Activated CD4-positive, alpha-beta T cell treated with anti-CD3 and anti-CD28 coated beads, Interleukin-2, amount 50 U/mL, for 48 hours (primary cell): Measurements from ENCODE around the gene HGF.
"Not testable (repeated sequence)": the region's sequence is repeated elsewhere in the genome, so short reads cannot be mapped to it uniquely, and the experiment has no call there.

ENCODE experiments used
- DNase-seq, 2 experiments: peaks; one replicate each; pipeline ENCODE4 v3.0.0-alpha.2; 2020

HGF gene

DNA sequence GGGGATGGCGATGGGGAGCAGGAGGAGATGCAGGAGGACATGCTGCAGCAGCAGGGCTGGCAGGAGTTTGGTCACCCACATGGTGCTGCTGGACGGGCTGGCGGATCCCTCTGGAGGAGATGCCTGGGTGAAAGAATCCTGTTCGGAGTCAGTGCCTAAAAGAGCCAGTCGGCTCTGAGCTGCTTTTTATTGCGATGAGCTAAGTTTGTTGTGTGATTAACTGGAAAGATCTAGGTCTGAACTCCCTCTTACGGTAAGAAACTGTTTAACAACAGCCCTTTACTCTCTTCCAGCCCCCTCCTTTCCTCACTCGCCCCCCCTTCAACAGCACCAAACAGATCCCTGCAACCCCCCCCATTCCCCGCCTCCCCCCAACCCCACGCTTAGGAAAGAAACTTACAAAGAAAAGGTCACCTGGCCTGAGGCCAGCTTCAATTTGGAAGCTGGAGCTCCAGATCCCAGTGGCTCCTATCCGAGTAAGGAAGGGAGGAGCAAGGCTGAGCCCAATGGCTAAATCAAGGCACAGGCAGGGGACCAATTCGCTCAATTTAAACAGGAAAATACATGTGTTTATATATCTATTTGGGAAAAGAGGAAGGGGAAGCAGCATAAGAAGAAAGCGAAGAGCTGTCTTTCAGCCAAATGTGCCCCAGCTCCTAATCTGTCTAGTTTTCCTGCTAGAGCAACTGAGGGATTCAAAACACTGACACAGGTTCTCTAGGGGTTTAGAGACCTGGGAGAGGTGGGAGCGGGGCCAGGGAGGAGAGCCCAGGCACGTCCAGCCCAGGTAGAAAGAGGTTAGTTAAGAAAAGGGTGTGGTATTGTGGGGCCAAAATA lies at the start of gene HGF:
Gene HGF, minus strand, starts transcription at position 157 of the 837 bp plus-strand sequence. Its CDS starts 76 bp downstream, at position 81.
- no peak for DNase-seq

DNA sequence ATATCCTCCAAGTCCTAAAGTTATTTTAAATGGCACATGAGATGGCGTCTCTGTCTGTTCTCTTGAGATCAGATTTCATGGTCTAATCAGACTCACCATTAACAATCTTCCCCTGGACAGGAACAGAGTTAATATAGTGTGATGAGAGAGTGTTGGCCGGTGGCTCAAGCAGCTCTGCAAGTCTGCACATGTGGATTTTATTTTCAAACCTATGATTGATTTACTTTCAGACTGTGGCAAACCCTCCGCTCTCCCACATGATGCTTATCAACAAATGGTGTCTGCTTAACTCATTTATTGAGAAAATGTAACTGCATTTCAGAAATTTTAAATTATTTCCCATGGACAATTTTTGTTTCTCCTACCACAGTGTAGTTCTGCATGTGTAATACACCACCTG lies 46.5 kb upstream of the HGF start:
- DNase-seq = no peak

DNA sequence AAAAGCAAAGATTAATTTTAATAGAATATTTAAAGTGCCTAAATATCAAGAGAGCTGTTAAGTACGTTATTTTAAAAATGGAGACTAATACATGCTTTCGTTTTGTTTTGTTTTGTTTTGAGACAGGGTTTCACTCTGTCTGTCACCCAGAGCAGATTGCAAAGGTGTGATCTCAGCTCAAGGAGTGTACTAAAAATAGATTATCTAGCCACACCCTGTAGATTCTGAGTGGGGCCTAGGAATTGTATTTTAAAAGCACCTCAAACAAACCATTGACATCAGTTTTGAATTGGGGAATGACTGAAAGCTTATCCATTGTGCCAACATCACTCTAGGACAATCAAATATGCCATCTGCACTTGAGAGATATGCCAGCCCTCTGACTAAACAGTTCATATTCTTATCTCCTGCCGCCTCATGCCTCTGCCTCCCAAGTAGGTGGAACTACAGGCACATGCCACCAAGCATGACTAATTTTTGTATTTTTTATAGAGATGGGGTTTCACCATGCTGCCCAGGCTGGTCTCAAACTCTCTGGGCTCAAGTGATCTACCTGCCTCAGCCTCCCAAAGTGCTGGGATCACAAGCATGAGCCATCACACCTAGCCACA lies 43.1 kb upstream of the HGF start:
- DNase-seq = not testable (repeated sequence)

DNA sequence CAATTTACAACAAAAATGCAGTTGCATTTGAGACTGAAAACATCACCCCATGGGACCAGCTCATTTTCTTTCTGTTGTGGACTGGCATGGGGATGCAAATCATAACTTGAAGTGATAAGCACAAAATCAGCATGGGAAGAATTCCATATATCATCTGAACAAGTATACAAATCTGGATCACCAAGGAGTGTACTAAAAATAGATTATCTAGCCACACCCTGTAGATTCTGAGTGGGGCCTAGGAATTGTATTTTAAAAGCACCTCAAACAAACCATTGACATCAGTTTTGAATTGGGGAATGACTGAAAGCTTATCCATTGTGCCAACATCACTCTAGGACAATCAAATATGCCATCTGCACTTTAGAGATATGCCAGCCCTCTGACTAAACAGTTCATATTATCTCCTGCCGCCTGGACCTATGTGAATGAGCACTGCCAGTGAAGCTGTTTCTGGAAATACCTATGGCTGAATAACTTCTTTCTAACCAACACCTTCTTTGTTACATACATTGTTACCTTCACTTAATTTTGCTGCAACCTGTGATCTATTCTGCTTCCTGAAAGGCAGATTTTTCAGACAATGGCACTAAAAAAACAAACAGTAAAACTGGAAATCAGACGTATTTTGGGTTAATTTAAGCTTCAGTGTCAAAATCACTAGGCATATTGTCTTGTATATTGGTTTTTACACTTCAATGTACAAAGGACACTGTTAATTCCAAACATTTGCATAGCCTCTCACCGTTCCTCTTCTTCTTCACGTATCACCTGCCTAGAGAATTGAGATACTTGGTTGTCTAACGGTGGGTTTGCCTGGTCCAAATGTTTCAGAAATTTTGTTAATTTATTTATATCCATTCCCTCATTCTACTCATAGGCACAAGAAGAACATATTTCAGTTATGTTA lies 42.4 kb upstream of the HGF start:
- DNase-seq = no peak

DNA sequence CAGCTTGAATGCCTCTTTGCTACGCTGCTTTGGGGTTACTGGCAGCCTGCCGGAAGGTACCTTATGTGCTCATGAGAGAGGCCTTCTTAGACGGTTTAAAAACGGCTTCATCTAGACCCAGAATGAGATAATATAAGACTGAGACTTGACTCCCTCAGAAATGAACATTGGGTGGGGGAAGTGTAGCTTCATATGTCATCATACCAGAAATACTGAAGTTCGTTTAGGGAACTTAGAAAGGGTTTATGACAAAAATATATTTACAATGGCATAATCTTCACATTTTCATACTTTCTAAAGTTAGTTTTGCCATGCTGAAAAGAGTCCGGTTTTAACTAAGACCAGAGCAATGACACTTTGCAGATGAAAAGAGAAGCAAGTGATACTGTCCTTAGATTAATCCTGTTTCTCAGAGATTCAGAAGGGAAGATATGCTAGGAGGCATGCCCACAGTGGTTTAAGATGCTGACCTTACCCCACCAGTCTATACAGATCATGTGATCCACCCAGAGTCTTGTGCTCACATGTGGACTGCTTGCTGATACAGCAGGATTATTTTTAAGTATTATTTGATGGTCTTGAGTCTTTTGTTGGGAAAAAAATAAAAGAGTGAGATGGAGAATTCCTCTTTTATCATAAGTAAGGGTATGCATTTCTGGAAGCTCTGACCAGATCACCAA lies 40.8 kb upstream of the HGF start:
- DNase-seq = no peak

DNA sequence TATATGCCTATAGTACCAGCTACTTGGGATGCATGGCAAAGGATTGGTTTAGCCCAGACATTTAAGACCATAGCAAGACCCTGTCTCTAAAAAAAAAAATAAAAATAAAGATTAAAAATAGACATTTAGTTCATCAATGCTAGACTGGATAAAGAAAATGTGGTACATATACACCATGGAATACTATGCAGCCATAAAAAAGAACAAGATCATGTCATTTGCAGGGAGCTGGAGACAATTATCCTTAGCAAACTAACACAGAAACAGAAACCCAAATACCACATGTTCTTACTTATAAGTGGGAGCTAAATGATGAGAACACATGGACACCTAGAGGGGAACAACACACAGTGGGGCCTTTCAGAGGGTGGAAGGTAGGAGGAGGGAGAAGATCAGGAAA lies 38.5 kb upstream of the HGF start:
- DNase-seq = not testable (repeated sequence)

DNA sequence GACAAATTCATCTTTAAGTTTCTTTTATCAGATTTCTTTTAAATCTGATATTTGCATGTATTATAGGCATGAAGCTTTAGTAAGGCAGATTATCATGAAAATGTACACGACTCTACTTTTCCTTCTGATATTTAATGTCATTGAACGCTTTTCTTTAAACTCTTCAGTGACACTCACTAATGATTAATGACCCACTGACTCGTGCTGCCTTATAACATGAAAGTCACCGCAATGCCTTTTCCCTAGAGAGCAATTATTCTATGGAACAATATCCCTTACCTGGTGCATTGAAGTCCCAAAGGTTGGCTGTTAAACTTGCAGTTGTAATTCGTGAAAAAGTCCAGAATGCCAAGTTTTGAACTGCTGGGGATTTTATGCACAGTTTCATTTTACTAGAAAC lies 33.4 kb upstream of the HGF start:
- DNase-seq = no peak

DNA sequence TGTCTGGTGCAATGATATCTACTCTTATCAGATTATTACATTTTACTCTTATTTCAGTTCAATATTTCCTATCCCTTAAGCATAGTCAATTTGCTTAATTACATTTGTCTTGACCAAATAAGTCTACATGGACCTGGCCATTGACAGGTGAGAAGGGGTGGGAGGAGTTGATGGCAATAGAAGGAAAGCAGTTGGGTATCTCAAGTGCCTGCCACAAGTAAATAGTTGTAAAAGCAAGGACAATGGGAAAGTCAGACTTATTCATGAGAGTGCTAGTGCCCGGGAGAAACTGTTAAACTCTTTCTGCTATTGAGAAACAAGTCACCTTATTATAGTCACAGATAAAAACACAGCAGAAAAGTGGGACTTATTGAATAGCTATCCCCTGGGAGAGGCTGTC lies 32.4 kb upstream of the HGF start:
- DNase-seq = no peak

DNA sequence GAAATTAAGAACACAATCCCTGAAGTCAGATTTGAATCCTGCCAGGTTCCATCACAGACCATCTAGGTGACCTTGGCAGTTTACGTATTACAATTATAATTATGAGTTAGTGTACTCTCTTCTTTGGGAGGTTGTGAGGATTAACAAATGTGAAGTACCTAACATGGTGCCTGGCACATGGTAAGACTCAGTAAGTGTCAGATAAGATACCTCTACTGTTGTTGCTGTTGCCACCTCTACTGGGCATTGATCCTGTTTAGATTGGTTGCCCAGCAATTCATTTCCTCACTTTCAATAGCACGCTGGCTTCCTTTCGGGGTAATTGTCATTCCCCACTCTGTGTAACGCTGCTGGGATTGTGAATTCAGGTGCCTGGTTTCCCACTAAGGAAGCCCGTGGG lies 31.7 kb upstream of the HGF start:
- no peak for DNase-seq

DNA sequence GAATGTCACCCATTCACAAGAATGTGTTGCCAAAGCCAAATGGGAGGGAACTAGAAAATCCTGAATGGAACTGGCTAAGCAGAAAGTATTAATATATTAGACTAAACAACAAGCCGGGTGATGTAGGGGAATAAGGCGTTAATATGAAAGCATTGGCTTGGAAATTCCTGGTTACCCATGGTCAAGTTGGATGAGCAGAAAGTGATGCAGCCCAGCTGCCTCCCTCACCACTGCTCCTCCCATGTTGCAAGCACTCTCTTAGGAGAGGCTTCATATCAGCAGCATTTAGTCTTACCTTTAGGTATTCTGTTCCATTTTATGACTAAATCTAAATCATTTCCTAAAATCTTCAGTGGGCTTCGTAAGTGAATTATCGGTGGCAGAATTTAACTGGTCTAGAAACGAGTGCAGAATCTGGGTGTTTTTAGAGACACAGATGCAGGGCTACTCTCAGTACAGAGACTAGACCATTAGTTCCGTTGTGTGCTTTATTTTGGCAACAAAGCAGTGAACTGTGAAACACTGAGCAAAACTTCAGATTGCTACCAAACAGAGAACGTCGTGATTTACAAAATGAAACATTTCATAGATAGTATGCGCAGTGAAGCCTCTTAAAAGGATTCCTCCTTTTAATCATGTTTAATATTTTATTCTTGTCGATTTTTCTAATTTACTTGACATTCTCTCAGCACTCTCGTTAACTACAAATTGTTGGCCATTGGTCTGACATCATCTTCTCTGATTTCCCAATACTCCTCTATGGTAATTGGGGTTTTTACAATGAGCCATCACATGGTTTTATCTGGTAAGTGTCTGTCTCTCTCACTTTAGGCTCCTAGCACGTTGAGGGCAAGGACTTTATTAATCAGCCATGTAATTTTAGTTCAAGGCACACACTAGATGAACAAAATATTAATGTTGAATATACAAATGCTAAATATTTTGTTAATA lies 22.0 kb upstream of the HGF start:
- no peak for DNase-seq

DNA sequence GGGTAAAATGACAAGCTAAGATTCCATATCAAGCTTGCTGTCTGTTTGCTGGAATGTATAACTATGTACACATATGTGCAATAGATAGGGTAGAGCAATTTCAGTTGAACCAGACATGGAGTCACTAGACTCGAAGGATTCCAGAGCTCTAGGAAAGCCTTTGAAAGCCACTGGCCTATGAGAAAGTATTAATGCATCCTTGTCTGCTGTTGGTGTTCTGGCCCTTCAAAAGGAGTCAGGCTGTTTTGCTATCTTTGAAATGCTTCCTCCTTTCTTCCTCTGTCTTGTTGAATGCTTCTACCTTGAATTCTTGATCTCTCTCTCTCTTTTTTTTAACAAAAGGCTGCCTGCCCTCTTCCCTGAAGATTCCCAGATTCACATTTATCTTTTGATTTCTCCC lies 20.8 kb upstream of the HGF start:
- DNase-seq = no peak

DNA sequence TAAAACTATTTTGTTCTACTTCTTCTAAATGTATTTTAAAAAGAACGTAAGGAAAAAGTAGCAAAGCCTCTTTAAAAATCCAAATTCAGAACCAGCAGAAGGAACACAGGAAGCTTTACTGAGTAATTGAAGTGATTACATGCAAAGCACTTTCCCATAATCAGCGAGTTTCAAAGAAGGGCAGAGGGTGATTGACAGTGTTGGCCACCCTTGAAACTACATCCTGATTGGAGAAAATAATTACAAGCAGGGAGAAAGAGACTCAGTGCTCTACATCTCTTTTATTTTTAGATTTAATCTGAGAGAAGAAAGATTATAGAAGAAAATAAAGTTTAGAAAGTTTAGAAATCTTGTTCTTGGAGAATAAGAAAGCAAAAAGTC lies 20.3 kb upstream of the HGF start:
- no peak for DNase-seq

DNA sequence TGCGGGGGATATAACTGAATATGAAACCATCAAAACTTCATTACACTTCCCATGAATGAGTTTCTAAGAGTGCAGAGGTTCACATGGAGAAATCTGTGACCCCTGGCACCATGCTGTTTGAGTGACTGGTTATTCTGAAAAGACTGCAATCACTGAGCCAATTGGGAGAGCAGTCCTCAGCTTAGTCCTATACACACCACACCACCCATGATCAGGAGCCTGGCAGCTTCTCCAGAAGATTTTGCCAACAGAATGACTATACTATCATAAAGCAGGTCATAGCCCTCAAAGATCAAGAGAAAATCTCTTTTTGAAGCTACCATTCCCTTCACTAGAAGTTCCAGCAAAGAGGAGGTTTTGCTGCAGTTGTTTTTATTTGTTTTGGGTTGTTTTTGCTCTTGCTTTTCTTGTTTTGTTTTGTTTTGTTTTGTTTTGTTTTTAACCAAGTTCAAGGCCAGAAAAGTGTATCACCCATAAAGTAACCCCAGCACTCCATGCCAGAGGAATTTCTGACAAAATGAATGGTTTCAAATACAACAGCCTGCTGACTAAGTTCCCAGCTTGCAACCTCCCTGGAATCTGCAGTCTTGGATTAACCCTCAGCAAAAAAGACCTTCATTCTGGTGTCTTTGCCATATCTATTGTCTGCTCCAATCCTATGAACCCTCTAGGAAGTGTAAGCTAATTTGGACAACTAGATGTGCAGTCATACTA lies 19.7 kb upstream of the HGF start:
- DNase-seq = no peak

DNA sequence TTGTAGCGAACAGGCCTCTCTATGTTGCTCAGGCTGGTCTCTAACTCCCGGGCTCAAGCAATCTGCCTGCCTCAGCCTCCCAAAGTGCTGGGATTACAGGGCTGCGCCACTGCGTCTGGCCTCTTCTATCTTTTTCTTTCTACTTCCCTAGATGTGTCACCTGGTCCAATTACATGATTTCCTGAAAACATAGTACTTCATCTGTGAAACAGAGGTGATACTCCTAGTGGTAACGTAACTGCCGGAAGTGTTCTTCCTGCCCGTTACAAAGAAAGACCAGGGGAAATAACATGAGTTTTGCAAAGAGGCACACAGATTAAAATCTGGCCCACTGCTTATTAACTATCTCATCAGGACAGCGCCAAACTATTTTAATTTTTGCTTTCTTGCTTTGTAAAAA lies 18.4 kb upstream of the HGF start:
- no peak for DNase-seq

DNA sequence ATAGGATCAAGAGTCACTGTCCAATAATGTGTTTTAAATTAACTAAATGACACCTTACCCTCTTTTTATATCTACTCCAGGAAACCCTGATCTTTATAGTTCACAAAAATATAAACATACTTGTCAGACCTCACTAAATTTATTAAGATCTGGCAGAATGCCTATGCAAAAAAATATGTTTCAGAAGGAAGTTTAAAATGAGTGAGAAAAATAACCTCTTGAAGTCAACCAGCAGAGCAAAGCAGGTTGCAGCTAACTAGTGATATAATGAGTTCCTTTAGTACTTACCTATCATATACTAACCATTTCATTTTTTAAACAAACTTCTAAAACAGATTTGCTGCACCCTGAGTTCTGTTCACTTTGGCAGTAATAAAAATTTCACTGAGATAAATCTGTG lies 14.0 kb upstream of the HGF start:
- no peak for DNase-seq

DNA sequence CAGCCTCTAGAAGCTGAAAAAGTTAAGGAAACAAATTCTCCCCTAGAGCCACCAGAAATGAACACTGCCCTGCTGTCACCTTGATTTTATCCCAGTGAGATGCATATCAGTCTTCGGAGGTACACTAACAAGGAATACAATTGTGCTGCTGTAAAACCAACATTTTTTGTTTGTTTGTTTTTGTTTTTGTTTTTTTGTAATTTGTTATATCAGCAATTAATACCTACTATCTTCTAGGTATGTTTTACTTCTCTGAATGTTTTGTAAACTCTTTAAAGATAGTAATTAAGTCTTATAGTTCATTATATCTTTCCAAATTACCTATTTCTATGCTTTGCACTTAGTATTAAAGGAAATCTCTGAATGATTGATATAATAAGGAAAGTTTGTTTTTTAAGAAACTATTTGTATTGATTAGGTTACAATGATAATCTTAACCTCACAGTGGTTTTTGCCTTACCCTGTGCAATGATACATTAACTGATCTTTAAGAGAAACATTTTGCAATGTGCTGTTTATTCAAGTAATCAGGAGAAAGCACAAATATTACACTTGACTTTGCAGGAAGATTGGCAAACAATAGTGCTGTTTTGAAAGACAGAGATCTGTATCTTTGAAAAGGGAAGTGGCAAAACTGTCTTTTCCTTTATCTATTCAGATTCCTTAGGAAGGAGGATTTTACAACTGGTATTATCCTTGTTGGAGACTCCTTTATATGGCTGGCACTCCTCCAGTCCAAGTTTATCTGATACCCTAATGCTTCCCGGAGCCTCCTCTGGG lies 11.3 kb upstream of the HGF start:
- DNase-seq = no peak

DNA sequence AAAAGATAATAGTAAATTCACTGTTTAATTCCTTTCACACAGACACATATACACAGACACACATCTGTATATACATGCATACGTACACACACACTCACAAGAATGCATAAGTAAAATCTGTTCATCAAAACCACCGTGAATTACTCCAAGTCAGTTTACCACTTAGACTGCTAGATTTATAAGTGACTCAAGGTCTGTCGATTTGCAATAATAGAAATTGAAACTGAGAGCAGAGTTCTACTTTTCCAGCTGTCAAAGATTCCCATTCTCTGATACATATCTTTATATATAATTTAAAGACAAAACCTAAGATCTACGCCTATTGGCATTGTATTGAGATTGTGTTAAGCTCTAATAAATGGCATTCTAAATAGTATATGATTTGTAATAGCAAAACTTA lies 9.9 kb upstream of the HGF start:
- DNase-seq = no peak

DNA sequence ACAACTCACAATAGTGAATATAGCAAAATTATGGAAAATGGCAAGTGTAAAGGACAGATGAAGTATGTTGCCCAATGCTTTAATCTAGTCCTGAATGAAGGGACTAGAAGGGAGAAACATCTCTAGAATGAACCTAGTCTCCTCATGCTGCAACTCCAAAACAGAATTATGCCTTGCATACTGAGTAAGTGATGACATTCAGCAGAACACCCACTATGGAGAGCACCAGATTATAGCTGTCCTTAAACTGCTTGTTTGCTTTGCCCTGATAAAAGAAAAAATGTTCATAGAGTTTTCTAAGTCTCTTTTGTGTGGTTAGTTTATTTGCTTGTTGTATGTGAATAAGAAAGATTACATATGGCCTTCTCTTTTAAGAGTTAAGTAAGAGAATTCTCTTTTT lies 7.8 kb upstream of the HGF start:
- no peak for DNase-seq

DNA sequence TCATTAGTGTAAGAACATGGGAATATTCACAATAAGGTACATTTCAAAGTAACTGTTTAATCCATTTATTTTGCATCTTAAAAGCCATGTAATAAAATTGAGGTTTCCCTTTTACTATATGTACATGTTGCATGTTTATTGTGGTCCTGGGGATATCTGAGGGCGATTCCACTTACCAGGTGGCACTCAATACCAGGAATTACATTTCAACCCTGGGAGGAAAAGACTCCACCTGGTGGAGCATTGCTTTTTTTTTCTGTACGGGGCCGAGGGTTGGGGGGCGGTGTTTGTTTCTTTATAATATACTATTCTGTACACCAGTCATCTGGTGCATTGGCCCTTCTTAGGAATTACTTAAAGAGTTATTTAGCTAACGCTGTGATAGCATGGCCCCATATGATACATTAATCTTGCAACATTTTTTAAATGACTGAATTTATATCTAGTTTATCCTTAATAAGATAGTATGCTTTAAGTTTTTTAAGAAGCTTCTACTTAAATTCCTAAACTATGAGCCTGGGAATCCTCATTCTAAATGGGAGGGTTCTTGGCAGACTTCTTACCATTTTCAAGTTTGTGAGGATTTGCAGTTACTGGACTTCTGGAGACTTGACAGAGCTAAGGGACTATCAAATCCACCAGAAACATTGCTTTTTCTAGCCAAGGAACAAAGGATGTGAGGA lies 7.2 kb upstream of the HGF start:
- no peak for DNase-seq

DNA sequence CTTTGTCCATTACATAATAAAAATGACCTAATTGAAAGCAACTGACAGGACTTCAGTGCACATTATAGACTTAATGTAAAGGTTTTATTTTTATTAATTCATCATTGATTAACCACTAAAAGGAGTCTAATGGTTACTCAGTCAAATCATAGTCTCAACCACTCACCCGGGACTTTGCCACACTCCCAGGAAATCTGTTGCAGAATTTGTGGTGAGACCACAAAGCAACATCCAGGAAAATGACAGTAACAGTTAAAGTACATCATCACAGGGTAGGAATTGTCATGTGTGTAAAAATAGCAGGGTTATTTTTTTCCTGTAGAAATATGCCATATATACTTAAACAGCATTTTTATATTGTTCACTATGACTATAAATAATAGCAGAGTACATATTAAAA lies 6.3 kb upstream of the HGF start:
- no peak for DNase-seq
